DOHH2 (cell line): ENCODE data around the gene RAB8B.

Source experiments
- H3F3A ChIP-seq: fragments of 200-600 bp; sonication (generic), shearing (Covaris generic); 2 replicates; pipeline ENCODE4 v1.6.0; 2016; ENCODE audit warnings: antibody characterized with exemption, mild to moderate bottlenecking; ENCODE audit not compliant: control insufficient read depth, insufficient read depth
- H3K27ac ChIP-seq: fragments of 200-600 bp; sonication (generic); 2 replicates; pipeline ENCODE4 v1.5.1; 2014; ENCODE audit warnings: low read depth, mild to moderate bottlenecking, low read length, moderate library complexity
- H3K27me3 ChIP-seq: fragments of 200-600 bp; sonication (generic); 2 replicates; pipeline ENCODE4 v1.6.1; 2014; ENCODE audit warnings: mild to moderate bottlenecking, low read length, mixed read lengths; ENCODE audit not compliant: control insufficient read depth
- H3K36me3 ChIP-seq: fragments of 200-600 bp; sonication (generic); 2 replicates; pipeline ENCODE4 v1.6.1; 2014; ENCODE audit warnings: mild to moderate bottlenecking, low read length, moderate library complexity, mixed read lengths; ENCODE audit not compliant: control insufficient read depth
- H3K4me1 ChIP-seq: fragments of 200-600 bp; sonication (generic); 2 replicates; pipeline ENCODE4 v1.6.1; 2014; ENCODE audit warnings: mild to moderate bottlenecking, low read length, mixed read lengths; ENCODE audit not compliant: control insufficient read depth
- H3K4me2 ChIP-seq: fragments of 200-600 bp; sonication (generic); 2 replicates; pipeline ENCODE4 v1.6.0; 2014; ENCODE audit warnings: mild to moderate bottlenecking, low read length, moderate library complexity
- H3K4me3 ChIP-seq: fragments of 200-600 bp; sonication (generic); 2 replicates; pipeline ENCODE4 v1.5.1; 2014; ENCODE audit warnings: mild to moderate bottlenecking, low read length, mixed read lengths
- H3K79me2 ChIP-seq: fragments of 200-600 bp; sonication (generic); 2 replicates; pipeline ENCODE4 v1.6.1; 2014; ENCODE audit warnings: mild to moderate bottlenecking, low read length, mixed read lengths; ENCODE audit not compliant: control insufficient read depth
- H3K9me2 ChIP-seq: fragments of 200-600 bp; sonication (generic); replicated peaks from 2 replicates; pipeline ENCODE4 v1.6.1; 2014; ENCODE audit warnings: mild to moderate bottlenecking, low read length, mixed read lengths; ENCODE audit not compliant: control insufficient read depth
- H3K9me3 ChIP-seq: fragments of 200-600 bp; sonication (generic); 2 replicates; pipeline ENCODE4 v1.6.1; 2014; ENCODE audit warnings: antibody characterized with exemption, low read length, mixed read lengths; ENCODE audit not compliant: control insufficient read depth, insufficient read depth
- H4K20me1 ChIP-seq: fragments of 200-600 bp; sonication (generic); 2 replicates; pipeline ENCODE4 v1.6.0; 2014; ENCODE audit warnings: low read depth, mild to moderate bottlenecking, antibody characterized with exemption, low read length, moderate library complexity; ENCODE audit not compliant: control insufficient read depth, insufficient read depth
- EZH2phosphoT487 ChIP-seq: fragments of 200-600 bp; sonication (generic); IDR thresholded peaks from 2 replicates; pipeline ENCODE4 v1.6.1; 2017; ENCODE audit warnings: borderline replicate concordance, mild to moderate bottlenecking, antibody characterized with exemption, low read length, moderate library complexity, mixed read lengths
- TF ChIP-seq, protein P1 (sequence below): fragments of 200-600 bp; sonication (generic); IDR thresholded peaks from one replicate; pipeline ENCODE4 v1.5.1; 2014; ENCODE audit warnings: antibody characterized with exemption, mild to moderate bottlenecking, low read depth, low read length; ENCODE audit not compliant: poor library complexity, severe bottlenecking

Gene RAB8B

DNA sequence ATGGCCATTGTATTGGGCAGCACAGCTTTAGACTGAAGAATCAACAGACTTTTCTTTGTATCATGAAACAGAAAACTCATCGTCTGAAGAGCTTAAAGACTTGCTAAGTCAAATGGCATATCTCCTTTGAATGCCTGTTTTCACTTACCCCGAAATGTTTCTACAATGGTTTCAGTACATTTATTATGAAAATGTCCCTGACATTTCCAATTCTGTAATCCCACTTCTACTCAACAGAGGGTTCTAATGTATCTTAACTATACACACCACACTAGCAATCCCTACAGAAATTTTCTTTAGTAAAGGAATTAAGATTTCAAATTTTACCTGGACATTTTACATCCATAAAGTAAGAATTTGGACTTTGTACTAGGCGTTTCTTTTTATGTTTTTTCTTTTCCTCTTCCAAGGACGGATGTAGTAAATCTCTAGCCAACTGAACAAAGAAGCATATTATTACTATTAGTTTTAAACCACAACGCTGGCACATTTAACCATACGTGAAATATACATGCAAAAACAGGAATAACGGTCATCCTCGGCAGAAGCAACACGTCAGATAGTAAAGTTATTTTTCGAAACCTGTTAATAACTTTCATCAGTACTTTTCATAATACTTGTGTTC, 33.2 kb upstream of the RAB8B start:
- no peaks in the 10 kb centered on the region for H4K20me1 ChIP-seq
- peak overlapping the region; percentile 60 for H3K27ac ChIP-seq
- no peaks in the 10 kb centered on the region for H3K27me3 ChIP-seq
- H3K4me3 ChIP-seq = peak overlapping the region; percentile 93
- peaks cover 19% of the 10 kb centered on the region for H3K79me2 ChIP-seq
- H3F3A ChIP-seq = no peaks in the 10 kb centered on the region
- H3K4me1 ChIP-seq = peaks cover 24% of the 10 kb centered on the region
- H3K4me2 ChIP-seq = peak overlapping the region; percentile 93
- TF ChIP-seq EZH2phosphoT487 = no peak
- TF ChIP-seq, protein P1, sequence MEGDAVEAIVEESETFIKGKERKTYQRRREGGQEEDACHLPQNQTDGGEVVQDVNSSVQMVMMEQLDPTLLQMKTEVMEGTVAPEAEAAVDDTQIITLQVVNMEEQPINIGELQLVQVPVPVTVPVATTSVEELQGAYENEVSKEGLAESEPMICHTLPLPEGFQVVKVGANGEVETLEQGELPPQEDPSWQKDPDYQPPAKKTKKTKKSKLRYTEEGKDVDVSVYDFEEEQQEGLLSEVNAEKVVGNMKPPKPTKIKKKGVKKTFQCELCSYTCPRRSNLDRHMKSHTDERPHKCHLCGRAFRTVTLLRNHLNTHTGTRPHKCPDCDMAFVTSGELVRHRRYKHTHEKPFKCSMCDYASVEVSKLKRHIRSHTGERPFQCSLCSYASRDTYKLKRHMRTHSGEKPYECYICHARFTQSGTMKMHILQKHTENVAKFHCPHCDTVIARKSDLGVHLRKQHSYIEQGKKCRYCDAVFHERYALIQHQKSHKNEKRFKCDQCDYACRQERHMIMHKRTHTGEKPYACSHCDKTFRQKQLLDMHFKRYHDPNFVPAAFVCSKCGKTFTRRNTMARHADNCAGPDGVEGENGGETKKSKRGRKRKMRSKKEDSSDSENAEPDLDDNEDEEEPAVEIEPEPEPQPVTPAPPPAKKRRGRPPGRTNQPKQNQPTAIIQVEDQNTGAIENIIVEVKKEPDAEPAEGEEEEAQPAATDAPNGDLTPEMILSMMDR = no peak
- H3K36me3 ChIP-seq = peaks cover 26% of the 10 kb centered on the region
- no peaks in the 10 kb centered on the region for H3K9me3 ChIP-seq
- no peaks in the 10 kb centered on the region for H3K9me2 ChIP-seq

DNA sequence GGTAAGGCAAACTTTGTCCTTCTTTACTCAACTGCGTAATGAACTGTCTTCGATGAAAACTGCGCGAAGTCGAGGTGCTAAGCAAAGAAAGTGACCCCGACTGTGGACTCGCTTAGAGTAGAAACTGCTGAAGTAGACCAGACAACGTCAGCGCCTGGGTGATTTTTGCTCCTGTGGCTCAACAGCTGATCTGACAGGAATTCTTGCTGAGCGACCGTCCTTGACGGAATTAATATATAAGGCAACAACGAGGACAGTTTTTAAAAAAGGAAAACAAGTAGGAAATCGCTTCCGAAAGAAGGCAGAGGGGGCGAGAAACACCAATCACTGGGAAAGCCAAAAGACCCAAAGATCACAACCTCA, 32.7 kb upstream of the RAB8B start:
- peaks cover 19% of the 10 kb centered on the region for H3K79me2 ChIP-seq
- peak overlapping the region; percentile 93 for H3K4me3 ChIP-seq
- H3K4me1 ChIP-seq = peaks cover 30% of the 10 kb centered on the region
- H4K20me1 ChIP-seq = no peaks in the 10 kb centered on the region
- no peak for TF ChIP-seq EZH2phosphoT487
- TF ChIP-seq, protein P1 = no peak
- H3K27me3 ChIP-seq = no peaks in the 10 kb centered on the region
- H3K27ac ChIP-seq = peak overlapping the region; percentile 60
- no peaks in the 10 kb centered on the region for H3K9me2 ChIP-seq
- H3K4me2 ChIP-seq = peak overlapping the region; percentile 93
- H3F3A ChIP-seq = no peaks in the 10 kb centered on the region
- peaks cover 26% of the 10 kb centered on the region for H3K36me3 ChIP-seq
- H3K9me3 ChIP-seq = no peaks in the 10 kb centered on the region

DNA sequence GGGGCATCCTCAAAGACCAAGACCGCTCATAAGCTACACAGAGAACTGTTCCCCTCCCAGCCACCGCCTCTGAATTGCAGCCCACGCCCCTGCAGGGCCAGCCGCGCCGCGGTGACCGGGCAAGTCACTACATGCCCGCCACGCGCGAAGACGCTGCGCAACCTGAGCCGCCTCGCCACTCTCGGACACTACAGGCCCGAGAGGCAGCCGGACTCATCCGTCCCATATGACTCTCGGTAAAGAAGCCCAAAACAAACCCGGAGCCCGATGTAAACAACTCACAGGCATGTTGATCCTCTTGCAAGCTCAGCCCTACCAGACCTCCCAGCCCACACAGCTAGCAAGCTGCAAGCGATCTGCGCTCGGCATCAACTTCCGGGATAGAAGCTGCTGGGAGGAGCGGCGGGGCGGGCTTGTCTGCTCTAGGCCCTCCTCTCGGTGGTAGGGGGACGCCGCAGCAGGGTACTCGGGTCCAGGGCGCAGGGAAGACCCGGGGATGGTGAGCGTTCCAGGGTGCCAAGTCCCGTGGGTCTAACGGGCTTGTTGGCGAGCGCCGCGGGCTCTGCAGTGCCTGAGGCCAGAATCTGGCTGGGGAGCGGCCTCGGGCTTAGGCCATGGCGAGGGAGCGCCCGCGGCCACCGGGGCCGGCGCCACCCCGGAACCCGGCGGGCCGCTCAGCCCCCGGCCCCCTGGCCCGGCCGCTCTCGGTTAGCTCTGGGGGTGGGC, 32.1 kb upstream of the RAB8B start, which contains the start of gene RPS27L:
Gene RPS27L, minus strand, starts transcription at position 360 of the 726 bp plus-strand sequence. Its CDS starts 72 bp downstream, at position 288.
- Histone ChIP-seq H3K27me3 (no peaks in the 10 kb centered on the region), H3K4me2 (peak within 1 kb of the TSS; percentile 93), H3K9me2 (no peaks in the 10 kb centered on the region), H3K4me1 (peaks cover 35% of the 10 kb centered on the region), H3F3A (no peaks in the 10 kb centered on the region), H4K20me1 (no peaks in the 10 kb centered on the region), H3K27ac (peak within 1 kb of the TSS; percentile 60), H3K9me3 (no peaks in the 10 kb centered on the region), H3K36me3 (peaks cover 26% of the 10 kb centered on the region), H3K79me2 (peaks cover 19% of the 10 kb centered on the region), H3K4me3 (peak within 1 kb of the TSS; percentile 93)
- TF ChIP-seq, protein P1 = no peak
- no peak for TF ChIP-seq EZH2phosphoT487
